Measurements from ENCODE around the gene AKNA. TPM values are rescaled to one million over a fixed set of nuclear protein-coding genes. Genes with fewer than 3 reads are reported as not detected.

The AKNA gene
- total RNA-seq, 1 donor from 2014 or later, result 14.0 TPM

GRCh38 chr9:114392749-114393112 lies 4.9 kb upstream of the AKNA start:
- no peak for TF ChIP-seq CTCF (conservative IDR thresholded peaks at IDR 0.05)
- peak overlapping the region; percentile 55 for H3K4me3 Mint-ChIP-seq
- H3K27ac Mint-ChIP-seq, result peak overlapping the region; percentile 78
- H3K4me1 Mint-ChIP-seq (ENCODE audit: unreplicated experiment), result peaks cover 48% of the 10 kb centered on the region
- H3K36me3 Mint-ChIP-seq, result no peaks in the 10 kb centered on the region
- no peaks in the 10 kb centered on the region for H3K9me3 Mint-ChIP-seq
- no peak for DNase-seq (ENCODE audit: extremely low spot score, unreplicated experiment)
- H3K27me3 Mint-ChIP-seq, result no peaks in the 10 kb centered on the region

- Mint-ChIP-seq H3K27ac (peak overlapping the region; percentile 71), H3K27me3 (no peaks in the 10 kb centered on the region), H3K36me3 (no peaks in the 10 kb centered on the region), H3K4me3 (peak overlapping the region; percentile 42), H3K4me1 (ENCODE audit: unreplicated experiment) (peaks cover 50% of the 10 kb centered on the region), H3K9me3 (no peaks in the 10 kb centered on the region)
- no peak for DNase-seq (ENCODE audit: extremely low spot score, unreplicated experiment)
- no peak for TF ChIP-seq CTCF (conservative IDR thresholded peaks at IDR 0.05)
These were observed 3.2 kb upstream of the AKNA start for GRCh38 chr9:114390952-114391351.

GRCh38 chr9:114389612-114390368 lies 2.0 kb upstream of the AKNA start:
- no peak for DNase-seq (ENCODE audit: extremely low spot score, unreplicated experiment)
- Mint-ChIP-seq H3K27ac (peak overlapping the region; percentile 74), H3K4me1 (ENCODE audit: unreplicated experiment) (peaks cover 41% of the 10 kb centered on the region), H3K27me3 (no peaks in the 10 kb centered on the region), H3K9me3 (no peaks in the 10 kb centered on the region), H3K4me3 (peak overlapping the region; percentile 42), H3K36me3 (no peaks in the 10 kb centered on the region)
- TF ChIP-seq CTCF (conservative IDR thresholded peaks at IDR 0.05), result no peak

GRCh38 chr9:114388764-114389375 lies 1.1 kb upstream of the AKNA start:
- DNase-seq (ENCODE audit: extremely low spot score, unreplicated experiment), result no peak

GRCh38 chr9:114388357-114388682 lies 538 bp upstream of the AKNA start:
- peak overlapping the region; percentile 89 for H3K4me3 Mint-ChIP-seq
- H3K9me3 Mint-ChIP-seq, result no peaks in the 10 kb centered on the region
- H3K36me3 Mint-ChIP-seq, result no peaks in the 10 kb centered on the region
- H3K4me1 Mint-ChIP-seq (ENCODE audit: unreplicated experiment), result peaks cover 49% of the 10 kb centered on the region
- no peak for DNase-seq (ENCODE audit: extremely low spot score, unreplicated experiment)
- no peak for TF ChIP-seq CTCF (conservative IDR thresholded peaks at IDR 0.05)
- peak overlapping the region; percentile 78 for H3K27ac Mint-ChIP-seq
- H3K27me3 Mint-ChIP-seq, result no peaks in the 10 kb centered on the region

More at GRCh38 chr9:114388764-114389375, 1.1 kb upstream of the AKNA start:
- no peaks in the 10 kb centered on the region for H3K36me3 Mint-ChIP-seq
- peak overlapping the region; percentile 89 for H3K4me3 Mint-ChIP-seq
- peaks cover 43% of the 10 kb centered on the region for H3K4me1 Mint-ChIP-seq (ENCODE audit: unreplicated experiment)
- H3K9me3 Mint-ChIP-seq, result no peaks in the 10 kb centered on the region
- no peak for TF ChIP-seq CTCF (conservative IDR thresholded peaks at IDR 0.05)
- H3K27ac Mint-ChIP-seq, result peak overlapping the region; percentile 74
- H3K27me3 Mint-ChIP-seq, result no peaks in the 10 kb centered on the region

Measured in type B pancreatic cell (in vitro differentiated cells).